ENCODE data around the gene GDPD1. TPM values are rescaled to one million over a fixed set of nuclear protein-coding genes. Genes with fewer than 3 reads are reported as not detected.

Gene GDPD1
- total RNA-seq, 6 experiments from 2014 or later: 0.43 to 1.4 (median 1.1) TPM

GRCh38 chr17:59244081-59244480 is 23.8 kb downstream of the GDPD1 start:
- Mint-ChIP-seq H3K9me3 (no peaks in the 10 kb centered on the region), H3K36me3 (ENCODE audit: low read depth) (no peaks in the 10 kb centered on the region), H3K27me3 (ENCODE audit: insufficient read depth) (no peaks in the 10 kb centered on the region; the same call in none of the 2 replicates), H3K4me3 (no peak overlapping the region), H3K27ac (no peak overlapping the region), H3K4me1 (ENCODE audit: low read depth) (no peaks in the 10 kb centered on the region)
- no peak for DNase-seq
- no peak for TF ChIP-seq CTCF (IDR thresholded peaks at IDR 0.05)

- H3K36me3 Mint-ChIP-seq (ENCODE audit: low read depth): no peaks in the 10 kb centered on the region
- peaks cover 4% of the 10 kb centered on the region; the same call in 1 of the 2 replicates for H3K27me3 Mint-ChIP-seq (ENCODE audit: insufficient read depth)
- no peak for DNase-seq
- H3K4me3 Mint-ChIP-seq: no peak overlapping the region; the same call in 1 of the 2 replicates
- H3K4me1 Mint-ChIP-seq (ENCODE audit: low read depth): no peaks in the 10 kb centered on the region
- H3K27ac Mint-ChIP-seq: no peak overlapping the region
- TF ChIP-seq CTCF (IDR thresholded peaks at IDR 0.05): no peak
- no peaks in the 10 kb centered on the region for H3K9me3 Mint-ChIP-seq
Observed at GRCh38 chr17:59254742-59255141, 34.4 kb downstream of the GDPD1 start.

- no peaks in the 10 kb centered on the region for H3K9me3 Mint-ChIP-seq
- H3K4me3 Mint-ChIP-seq: no peak overlapping the region
- no peak for DNase-seq
- no peaks in the 10 kb centered on the region for H3K4me1 Mint-ChIP-seq (ENCODE audit: low read depth)
- H3K27ac Mint-ChIP-seq: no peak overlapping the region
- no peak for TF ChIP-seq CTCF (IDR thresholded peaks at IDR 0.05)
- peaks cover 4% of the 10 kb centered on the region for H3K27me3 Mint-ChIP-seq (ENCODE audit: insufficient read depth)
- H3K36me3 Mint-ChIP-seq (ENCODE audit: low read depth): no peaks in the 10 kb centered on the region
Observed at GRCh38 chr17:59257101-59257500, 36.8 kb downstream of the GDPD1 start.

- no peaks in the 10 kb centered on the region for H3K36me3 Mint-ChIP-seq (ENCODE audit: low read depth)
- DNase-seq: no peak
- no peaks in the 10 kb centered on the region for H3K4me1 Mint-ChIP-seq (ENCODE audit: low read depth)
- H3K4me3 Mint-ChIP-seq: no peak overlapping the region
- peaks cover 4% of the 10 kb centered on the region for H3K27me3 Mint-ChIP-seq (ENCODE audit: insufficient read depth)
- H3K27ac Mint-ChIP-seq: no peak overlapping the region
- no peaks in the 10 kb centered on the region for H3K9me3 Mint-ChIP-seq
- no peak for TF ChIP-seq CTCF (IDR thresholded peaks at IDR 0.05)
Observed at GRCh38 chr17:59260722-59261121, 40.4 kb downstream of the GDPD1 start.

- Mint-ChIP-seq H3K4me3 (no peak overlapping the region), H3K36me3 (ENCODE audit: low read depth) (no peaks in the 10 kb centered on the region), H3K4me1 (ENCODE audit: low read depth) (no peaks in the 10 kb centered on the region), H3K27ac (no peak overlapping the region), H3K27me3 (ENCODE audit: insufficient read depth) (peaks cover 2% of the 10 kb centered on the region), H3K9me3 (no peaks in the 10 kb centered on the region)
- no peak for TF ChIP-seq CTCF (IDR thresholded peaks at IDR 0.05)
- no peak for DNase-seq
Observed at GRCh38 chr17:59266745-59267144, 46.4 kb downstream of the GDPD1 start.

GRCh38 chr17:59267776-59268175 is 47.5 kb downstream of the GDPD1 start:
- Mint-ChIP-seq H3K9me3 (no peaks in the 10 kb centered on the region), H3K4me3 (no peak overlapping the region), H3K27me3 (ENCODE audit: insufficient read depth) (peaks cover 4% of the 10 kb centered on the region), H3K4me1 (ENCODE audit: low read depth) (no peaks in the 10 kb centered on the region), H3K27ac (no peak overlapping the region), H3K36me3 (ENCODE audit: low read depth) (no peaks in the 10 kb centered on the region)
- DNase-seq: no peak
- TF ChIP-seq CTCF (IDR thresholded peaks at IDR 0.05): no peak

Measured in HFFc6 (cell line).